ENCODE measurements around the gene NME4. TPM values are rescaled to one million over a fixed set of nuclear protein-coding genes. Genes with fewer than 3 reads are reported as not detected.

NME4 gene
- total RNA-seq, 1 donor from 2014 or later = 30.4 TPM

DNA sequence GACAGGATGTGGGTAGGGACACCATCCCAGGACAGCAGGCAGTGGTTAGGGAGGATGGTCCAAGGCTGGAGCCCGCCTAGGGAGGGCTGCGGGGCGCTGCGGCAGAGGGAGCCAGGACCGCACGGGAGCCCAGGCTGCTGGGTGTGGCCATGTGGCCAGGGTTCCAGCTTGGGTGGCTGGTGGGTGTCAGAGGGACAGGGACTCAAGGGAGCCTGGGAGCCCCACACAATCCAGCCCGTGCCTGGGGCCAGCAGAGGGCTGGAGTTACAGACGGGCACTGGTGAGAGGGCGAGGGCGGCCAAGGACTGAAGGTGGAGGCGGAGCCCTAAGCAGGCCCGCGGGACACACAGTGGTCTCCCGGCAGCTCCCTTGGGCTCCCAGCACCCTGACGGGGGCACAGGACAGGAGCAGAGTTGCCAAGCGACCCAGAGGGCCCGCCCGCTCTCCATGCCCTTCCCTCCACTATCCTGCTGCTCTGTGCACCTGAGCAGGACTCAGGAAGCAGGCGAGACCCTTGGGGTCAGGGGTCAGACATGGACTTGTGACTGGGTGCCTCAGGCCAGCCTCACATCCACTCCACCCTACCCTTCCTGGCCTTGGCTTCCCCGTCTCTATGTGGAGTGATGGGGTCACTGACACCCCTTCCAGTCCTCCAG lies 33.8 kb upstream of the NME4 start:
- no peak for DNase-seq (ENCODE audit: low read depth in 2 of 2)

- DNase-seq (ENCODE audit: low read depth in 2 of 2) = no peak
These were observed 33.1 kb upstream of the NME4 start for GRCh38 chr16:363766-364490.

DNA sequence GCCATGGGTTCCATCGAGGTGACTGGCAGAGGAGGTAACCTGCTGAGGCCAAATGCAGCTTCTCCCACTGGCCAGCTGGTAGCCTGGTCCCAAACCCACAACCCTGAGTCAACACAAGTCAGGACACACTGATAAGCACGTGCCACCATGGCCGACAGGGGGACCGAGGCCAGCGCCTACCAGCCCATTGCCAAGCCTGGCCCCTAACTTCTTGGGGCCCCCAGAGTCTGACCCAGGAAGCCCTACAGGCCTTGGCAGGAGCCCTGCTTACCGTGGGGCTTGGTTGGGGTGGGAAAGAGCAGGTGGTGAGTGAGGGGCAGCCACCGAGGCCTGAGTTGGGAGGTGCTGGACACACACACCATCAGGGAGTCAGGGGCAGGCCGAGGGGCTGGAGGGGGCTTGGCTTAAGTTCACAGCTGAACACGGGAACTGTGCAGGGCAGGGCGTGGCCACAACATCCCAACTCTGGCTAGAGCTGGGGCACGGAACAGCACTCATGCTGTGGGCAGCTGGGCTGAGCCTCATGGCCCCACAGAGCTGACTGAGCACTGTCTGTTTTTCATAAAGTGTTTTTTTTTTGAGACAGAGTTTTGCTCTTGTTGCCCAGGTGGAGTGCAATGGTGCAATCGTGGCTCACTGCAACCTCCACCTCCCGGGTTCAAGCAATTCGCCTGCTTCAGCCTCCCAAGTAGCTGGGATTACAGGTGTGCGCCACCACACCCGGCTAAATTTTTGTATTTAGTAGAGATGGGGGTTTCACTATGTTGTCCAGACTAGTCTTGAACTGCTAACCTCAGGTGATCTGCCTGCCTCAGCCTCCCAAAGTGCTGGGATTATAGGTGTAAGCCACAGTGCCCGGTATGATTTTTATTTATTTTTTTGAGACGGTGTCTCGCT lies 32.2 kb upstream of the NME4 start:
- DNase-seq (ENCODE audit: low read depth in 2 of 2) = no peak

GRCh38 chr16:366476-366875 lies 30.5 kb upstream of the NME4 start:
- no peak for DNase-seq (ENCODE audit: low read depth in 2 of 2)

DNA sequence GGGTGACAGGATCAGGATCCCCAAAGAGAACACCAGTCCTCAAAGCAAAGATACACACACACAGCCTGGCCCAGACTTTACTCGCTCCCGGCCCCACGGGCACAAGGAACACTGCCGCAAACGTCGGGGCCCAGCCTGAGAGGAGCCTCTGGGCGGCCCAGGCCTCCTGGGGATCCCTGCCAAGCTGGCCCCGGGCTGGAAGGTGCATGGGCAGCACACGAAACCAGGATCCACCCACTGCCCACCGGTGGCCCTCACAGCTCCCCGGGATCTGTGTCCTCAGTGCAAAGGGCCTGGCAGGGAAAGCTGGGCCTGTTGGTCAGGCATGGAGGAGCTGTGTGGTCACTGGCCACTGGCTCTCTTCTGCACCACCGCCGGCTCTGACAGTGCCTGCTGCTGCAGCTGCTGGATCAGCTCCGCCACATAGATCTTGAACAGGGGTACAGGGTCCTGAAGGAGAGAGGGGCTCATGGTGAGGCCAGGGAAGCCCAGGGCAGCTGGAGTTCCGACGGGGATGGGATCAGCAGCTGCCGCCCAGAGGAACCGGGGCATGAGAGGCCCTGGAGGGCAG lies 29.6 kb upstream of the NME4 start:
- DNase-seq (ENCODE audit: low read depth in 2 of 2) = no peak

DNA sequence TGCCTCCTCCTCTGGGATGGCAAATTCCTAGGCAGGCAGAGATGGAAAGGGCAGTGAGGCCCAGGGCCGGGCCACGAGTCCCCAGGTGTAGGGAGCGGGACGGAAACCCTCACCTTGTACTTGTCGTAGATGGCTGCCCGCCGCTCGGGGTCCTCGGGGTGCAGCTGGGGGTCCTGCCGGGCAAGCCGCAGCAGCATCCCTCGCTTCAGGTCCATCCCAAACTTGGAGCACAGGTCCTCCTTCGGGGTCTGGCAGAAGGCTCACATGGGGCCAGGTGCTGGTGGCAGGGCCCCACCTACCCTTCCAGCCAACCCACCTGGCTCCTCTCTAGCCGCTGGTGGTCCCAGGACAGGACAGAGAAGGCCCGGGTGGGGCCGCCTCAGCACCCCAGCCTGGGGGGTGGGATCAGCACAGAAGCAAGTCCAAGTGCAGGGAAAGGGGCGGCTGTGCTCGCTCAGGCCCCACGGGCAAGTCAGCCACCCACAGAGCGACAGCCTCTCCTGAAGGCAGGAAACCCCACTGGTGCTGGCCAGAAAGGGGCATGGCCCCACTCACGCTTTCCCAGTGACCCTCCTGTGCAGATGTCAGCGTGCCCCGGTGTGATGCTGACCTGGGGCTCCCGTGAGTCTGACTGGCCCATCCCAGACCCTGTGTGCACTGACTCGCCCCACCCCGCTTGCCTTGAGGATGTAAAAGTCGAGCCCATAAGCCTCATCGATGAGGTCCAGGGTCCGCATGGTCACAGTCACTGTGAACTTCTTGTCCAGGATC lies 28.4 kb upstream of the NME4 start:
- DNase-seq (ENCODE audit: low read depth in 2 of 2) = no peak

GRCh38 chr16:369275-369865 lies 27.6 kb upstream of the NME4 start:
- DNase-seq (ENCODE audit: low read depth in 2 of 2) = no peak

DNA sequence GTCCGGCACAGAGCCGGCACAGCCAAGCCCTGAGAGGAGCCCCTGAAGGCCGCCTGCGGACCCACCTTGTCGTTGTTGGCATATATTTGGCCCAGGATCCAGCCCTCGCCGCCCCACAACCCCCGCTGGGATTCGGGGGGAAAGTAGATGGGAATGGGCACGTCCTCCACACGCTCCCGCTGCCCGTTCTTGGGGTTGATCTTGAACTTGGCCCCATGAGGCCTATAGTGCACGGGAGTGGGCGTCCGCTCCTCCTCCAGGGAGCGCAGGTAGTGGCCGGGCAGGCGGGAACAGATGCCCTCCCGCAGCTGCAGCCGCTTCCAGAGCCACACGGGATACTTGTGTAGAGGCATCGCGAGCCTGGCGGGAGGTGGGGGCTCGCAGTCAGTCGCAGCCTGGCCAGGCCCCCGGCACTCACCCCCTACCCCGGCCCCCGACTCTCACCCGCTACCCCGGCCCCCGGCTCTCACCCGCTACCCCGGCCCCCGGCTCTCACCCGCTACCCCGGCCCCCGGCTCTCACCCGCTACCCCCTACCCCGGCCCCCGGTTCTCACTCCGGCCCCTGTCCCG lies 27.0 kb upstream of the NME4 start:
- peak in 1 of 2 donors; percentile 53 for DNase-seq (ENCODE audit: low read depth in 2 of 2)

GRCh38 chr16:370443-370842 lies 26.6 kb upstream of the NME4 start, which contains the start of gene MRPL28:
TSS of gene MRPL28 (minus strand) at chr16:370538. CDS start at chr16:370218, 320 bp downstream.
- peak; percentile 95 to 97 for DNase-seq (ENCODE audit: low read depth in 2 of 2)

DNA sequence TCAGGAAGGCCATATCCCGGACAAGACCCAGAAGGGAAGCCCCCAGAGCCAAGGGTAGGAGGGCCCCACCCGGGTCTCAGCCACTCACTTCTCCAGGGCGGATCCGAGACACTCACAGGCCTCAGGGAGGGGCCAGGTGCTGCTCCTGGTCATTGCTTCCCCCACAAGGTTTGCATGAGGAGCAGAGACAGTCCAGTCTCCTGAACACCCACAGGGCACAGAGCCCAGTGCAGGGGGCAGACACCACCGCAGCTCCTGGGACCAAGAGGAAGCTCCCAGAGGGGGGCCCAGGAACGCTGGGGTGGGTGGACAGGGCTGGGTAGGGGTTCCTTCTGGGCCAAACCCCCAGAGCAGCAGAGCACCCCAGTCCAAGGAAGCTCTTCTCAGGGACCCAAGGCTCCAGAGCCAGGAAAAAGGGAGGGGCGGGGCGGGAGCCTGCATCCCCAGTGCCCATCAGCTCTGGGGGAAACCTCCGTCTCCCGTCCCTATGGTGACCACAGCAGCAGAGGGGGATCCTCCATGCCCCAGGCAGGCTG lies 26.0 kb upstream of the NME4 start:
- DNase-seq (ENCODE audit: low read depth in 2 of 2) = no peak

DNA sequence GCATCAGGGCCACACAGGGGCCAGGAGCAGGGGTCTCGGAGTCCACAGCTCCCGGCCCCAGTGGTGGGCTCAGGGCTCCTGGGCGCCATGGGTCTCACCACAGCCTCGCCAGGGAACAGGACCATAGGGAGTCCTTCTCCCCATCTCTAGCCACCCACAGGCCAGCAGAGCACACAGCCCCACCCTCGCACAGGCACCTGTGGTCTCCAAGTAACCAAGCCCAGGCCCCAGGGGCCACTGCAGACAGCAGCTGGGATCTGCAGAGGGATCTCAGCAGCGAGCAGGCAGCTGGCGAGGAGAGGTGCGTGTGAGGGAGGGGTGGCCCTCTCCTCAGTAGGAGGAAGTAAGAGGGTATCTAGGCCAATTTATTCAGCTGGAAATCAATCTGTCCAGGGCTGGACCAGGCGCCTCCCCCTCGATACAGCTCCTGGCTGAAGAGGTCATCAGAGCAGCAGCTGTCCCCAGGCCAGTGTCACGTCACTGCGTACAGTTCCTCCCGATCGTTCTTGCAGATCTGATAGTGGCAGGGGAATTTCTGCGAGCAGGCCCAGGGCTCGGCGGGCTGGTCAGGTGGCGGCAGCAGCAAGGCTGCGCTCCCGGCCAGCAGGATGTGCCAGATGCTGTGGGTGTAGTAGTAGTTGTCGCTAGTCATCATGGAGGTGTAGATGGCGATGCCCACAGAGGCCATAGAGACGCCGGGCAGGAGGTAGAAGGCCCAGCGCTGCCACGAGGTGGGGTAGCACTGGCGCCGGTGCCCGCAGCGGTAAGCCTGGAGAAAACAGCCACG lies 25.3 kb upstream of the NME4 start:
- no peak for DNase-seq (ENCODE audit: low read depth in 2 of 2)

GRCh38 chr16:372302-372983 lies 24.6 kb upstream of the NME4 start:
- DNase-seq (ENCODE audit: low read depth in 2 of 2) = no peak

- DNase-seq (ENCODE audit: low read depth in 2 of 2) = no peak
These were observed 23.9 kb upstream of the NME4 start for GRCh38 chr16:373020-373598.

DNA sequence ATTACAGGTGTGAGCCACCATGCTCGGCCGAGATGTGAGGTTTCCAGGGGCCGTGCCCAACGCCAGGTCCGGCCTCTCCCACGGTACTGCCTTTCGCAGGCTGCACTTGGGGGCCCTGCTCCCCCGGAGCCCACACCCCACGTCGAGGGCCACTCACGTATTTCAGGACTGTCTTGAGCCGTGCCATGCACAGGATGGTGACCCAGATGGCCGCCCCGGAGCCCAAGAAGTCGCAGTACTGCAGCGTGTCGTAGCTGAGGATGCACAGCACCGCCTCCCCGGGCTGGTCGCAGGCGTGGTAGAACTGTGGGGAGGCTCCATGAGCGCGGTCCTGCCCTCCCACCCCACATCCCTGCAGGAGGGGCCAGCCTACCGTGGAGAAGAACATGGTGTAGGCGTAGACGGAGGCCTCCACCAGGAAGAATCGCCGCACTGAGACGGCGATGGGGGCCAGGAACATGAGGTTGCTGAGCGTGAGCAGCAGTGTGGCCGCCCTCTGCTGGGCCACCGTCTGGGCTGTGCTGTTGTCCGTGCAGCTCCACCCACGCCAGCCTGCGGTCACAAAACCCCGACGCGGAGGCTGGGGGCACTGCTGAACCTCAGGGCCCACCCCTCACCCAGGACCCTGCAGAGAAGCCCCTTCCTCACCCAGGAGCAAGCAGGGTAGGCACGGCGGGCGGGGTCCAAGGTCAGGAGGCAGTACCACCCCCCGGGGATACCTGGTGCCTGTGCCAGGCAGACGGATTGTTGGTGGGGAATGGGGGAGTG lies 23.0 kb upstream of the NME4 start:
- no peak for DNase-seq (ENCODE audit: low read depth in 2 of 2)

- no peak for DNase-seq (ENCODE audit: low read depth in 2 of 2)
These were observed 22.4 kb upstream of the NME4 start for GRCh38 chr16:374616-374926.

DNA sequence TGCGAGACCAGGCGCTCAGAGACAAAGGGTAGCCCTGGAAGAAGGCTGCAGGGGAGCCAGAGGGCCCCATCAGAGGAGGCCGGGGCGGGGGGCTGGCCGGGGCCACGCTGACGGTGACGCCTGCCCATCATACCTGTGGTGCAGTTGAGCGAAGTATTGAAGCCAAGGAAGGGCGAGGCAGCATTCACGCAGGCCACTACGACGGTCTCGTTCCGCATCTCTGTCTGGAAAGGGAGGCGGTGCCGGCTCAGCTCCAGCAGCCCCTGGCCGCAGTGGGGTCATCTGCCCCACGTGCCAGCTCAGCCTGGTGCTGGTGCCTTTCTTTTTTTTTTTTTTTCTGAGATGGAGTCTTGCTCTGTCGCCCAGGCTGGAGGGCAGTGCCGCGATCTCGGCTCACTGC lies 21.8 kb upstream of the NME4 start:
- no peak for DNase-seq (ENCODE audit: low read depth in 2 of 2)

GRCh38 chr16:375927-376816 lies 20.8 kb upstream of the NME4 start:
- DNase-seq (ENCODE audit: low read depth in 2 of 2) = no peak

Data from lung microvascular endothelial cell (primary cell).